Cardiac septum (tissue), 1 donor: ENCODE results near the gene ERCC5. TPM values are rescaled to one million over a fixed set of nuclear protein-coding genes. Genes with fewer than 3 reads are reported as not detected.
A peak's percentile ranks its signal among the peaks of the same experiment; 100 is the strongest.

Experiments
- DNase-seq: peaks from one replicate; pipeline ENCODE4 v3.0.0-alpha.2; 2020; ENCODE audit warnings: low spot score
- intact Hi-C: fragments of 100-400 bp; cut with DNase I; formaldehyde crosslinking; loops from one replicate; pipeline ENCODE4 v1.14.0; 2022
- total RNA-seq: library from RNA; stranded (reverse); fragmentation: NEBNext Ultra II Directional; extraction: Animal tissue kit (Norgen Biotek cat#: 25700); gene quantifications from one replicate; pipeline ENCODE4 v1.2.1, GENCODE V29; 2021
- donor health status: DM: no; HTN: no; CAD: no.

ERCC5 gene
- total RNA-seq, 1 donor from 2014 or later: 36.5 TPM

DNA sequence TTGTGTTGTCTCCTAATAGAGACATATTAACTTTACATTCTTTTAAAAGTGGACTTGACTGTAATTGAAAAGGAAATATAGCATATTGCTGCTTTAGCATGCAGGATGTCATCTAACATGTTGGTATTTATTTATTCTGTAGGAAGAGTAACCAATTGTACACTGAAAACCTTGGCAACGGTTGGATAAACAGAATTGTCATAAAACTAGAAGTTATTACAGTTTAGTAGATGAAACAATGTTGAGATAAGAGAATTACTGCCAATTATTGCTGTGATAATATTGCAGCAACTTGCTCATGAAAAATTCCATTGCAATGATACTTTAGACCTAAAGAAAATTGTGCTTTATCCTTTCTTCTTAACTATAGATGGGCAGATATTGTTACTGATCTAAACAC lies 7.6 kb upstream of the ERCC5 start:
- intact Hi-C loops: no loop called here
- DNase-seq: no peak

DNA sequence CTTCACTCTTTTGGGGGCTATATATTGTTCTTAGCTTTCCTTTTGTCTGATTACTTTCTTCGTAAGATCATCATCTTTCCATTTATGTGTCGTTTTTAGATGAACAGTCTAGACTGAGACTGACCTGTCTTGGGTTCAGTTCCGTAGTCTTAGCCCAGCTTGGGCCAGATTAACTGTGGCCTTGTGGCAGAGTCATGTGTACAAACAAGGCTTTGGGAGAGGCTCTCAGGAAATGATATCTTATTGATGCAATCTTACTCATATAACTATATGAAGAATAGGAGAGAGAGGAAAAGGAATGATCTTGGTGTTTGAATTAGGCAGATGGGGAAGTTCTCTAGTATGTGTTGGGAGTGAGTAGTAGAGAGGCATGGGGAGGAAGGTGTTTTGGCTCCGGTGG lies 6.8 kb upstream of the ERCC5 start:
- intact Hi-C loops: no loop called here
- DNase-seq: no peak

DNA sequence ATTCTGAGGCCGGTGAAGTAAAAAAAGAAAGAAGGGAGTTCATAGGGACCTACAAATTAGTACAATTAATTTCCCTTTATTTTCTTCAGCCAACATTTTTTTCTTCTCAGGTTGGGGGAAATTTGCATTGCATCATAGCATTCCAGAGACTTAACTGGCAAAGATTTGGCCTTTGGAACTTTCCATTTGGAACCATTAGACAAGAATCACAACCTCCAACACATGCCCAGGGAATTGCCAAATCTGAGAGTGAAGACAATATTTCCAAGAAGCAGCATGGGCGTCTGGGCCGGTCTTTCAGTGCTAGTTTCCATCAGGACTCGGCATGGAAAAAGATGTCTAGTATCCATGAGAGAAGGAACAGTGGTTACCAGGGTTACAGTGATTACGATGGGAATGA lies 6.4 kb upstream of the ERCC5 start:
- intact Hi-C loops: no loop called here

DNA sequence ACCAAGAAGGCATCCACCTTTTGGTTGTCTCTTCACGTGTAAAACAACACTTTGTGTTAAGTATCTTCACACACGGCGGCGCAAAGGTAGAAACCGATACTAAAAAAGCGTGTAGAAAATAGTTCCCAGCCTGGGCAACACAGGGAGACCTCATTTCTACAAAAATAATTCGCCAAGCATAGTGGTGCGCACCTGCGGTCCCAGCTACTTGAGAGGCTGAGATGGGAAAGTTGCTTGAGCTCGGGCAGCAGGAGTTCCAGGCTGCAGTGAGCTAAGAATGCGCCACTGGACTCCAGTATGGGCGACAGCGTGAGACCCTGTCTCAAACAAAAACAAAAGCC lies 573 bp upstream of the ERCC5 start:
- intact Hi-C loops: loop anchor here (10.0 kb wide), 1 partner anchor 450 kb away; no protein-coding TSS in a partner anchor
- DNase-seq: no peak

More for the DNA sequence above, 6.4 kb upstream of the ERCC5 start:
- DNase-seq: no peak

DNA sequence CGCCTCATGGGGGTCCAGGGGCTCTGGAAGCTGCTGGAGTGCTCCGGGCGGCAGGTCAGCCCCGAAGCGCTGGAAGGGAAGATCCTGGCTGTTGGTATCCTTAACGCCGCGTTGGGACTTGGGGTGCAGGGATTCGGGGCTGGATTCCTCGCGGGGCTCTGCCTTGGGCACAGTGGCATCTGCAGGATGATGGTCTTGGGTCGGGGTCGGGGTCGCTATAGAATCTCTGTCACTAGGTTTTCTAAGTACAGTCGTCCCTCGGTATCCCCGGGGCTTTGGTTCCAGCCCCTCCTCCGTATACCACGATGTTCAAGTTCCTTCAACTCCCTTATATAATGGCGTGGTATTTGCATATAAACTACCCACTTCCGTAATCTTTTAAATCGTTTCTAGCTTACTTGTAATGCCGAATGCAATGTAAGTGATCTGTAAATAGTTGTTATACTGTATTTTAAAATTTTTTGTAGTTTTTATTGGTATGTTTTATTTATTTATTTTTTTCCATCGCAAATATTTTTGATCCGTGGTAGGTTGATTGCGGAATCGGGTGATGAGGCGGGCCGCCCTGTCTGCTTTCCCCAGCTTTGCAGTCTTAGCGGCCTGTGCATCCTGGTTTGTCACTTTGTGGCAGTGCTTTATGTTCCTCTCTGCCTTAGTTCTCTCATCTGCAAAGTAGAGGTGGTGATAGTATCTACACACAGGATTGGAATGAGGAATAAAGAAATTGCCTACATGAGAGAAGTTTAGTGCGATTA lies 606 bp downstream of the ERCC5 start:
- intact Hi-C loops: loop anchor here (2.0 to 10.0 kb wide), 3 partner anchors 48 to 452 kb away; partner anchors contain the start of genes BIVM and POGLUT2
- peak; percentile 77 for DNase-seq

DNA sequence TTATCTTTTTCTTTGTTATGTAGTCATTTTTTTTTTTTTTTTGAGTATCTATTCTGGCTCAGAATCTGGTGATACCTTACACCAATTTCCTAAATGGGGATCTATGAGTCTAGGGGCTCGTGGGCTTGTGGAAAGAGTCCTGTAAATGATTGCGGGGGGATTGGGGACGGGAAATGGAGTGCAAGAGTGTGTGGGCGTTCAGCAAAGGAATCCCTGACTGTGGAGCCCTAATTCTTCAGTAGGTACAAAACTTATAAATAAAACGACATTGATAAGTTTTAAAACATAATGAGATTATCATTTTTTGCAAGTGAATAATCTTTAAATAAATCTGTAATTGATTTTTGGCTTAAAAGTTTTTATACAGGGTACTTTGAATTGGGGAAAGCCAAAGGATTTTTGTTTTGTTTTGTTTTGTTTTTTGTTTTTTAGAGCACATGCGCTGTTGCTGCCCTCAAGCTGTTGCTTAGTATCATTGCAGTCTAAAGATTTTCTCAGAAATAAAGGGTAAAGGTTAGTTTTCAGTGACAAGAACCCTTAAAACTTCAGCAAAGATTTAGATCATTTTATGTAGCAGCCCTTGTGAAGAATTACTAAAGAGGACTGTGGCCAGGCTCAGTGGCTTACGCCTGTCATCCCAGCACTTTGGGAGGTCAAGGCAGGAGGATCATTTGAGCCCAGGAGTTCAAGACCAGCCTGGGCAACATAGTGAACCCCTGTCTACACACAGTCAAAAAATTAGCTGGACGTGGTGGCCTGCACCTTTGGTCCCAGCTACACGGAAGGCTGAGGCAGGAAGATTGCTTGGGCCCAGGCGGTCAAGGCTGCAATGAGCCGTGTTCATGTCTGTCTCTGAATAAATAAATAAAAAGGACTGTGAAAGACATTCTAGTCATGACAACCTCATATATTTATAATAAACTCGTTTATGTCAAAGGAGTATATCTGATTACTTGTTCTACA lies 1.7 kb downstream of the ERCC5 start:
- no peak for DNase-seq
- intact Hi-C loops: loop anchor here (2.0 to 10.0 kb wide), 3 partner anchors 49 to 453 kb away; partner anchors contain the start of genes BIVM and POGLUT2

DNA sequence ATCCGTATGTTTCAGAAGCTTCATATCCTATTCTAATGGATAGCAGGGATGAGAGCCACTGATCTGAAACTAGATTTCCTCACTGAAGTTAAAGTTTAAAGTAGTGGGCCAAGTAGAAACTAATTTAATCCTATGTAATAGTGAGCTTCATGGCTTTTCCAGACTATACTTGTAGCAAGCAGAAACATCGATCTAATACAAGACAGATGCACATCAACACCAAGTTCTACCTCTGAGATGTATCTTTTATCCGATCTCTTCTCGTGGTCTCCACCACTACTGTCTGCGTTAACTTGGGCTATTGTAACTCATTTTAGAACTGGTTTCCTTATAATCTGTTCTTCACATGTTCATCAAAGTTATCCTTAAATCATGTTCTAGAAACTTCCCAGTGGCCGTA lies 3.1 kb downstream of the ERCC5 start:
- intact Hi-C loops: loop anchor here (10.0 kb wide), 1 partner anchor 454 kb away; no protein-coding TSS in a partner anchor
- DNase-seq: no peak

DNA sequence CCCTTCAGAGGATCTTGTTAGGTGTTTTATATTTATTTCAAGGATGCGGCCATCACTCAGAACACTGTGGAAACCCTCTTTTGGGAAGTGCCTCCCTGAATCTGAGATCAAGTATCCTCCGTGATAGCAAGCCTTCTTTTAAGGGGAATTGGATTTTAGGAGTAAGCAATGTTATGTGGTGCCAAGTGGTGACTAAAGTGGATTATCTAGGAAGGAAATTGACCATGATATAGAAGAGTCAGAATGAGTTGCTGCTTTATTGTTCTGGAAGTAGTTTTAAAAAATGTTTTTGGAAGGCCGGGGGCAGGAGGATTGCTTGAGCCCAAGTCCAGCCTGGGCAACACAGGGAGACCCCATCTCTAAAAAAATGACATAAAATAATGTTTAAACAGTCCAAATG lies 6.7 kb downstream of the ERCC5 start:
- no peak for DNase-seq
- intact Hi-C loops: no loop called here

DNA sequence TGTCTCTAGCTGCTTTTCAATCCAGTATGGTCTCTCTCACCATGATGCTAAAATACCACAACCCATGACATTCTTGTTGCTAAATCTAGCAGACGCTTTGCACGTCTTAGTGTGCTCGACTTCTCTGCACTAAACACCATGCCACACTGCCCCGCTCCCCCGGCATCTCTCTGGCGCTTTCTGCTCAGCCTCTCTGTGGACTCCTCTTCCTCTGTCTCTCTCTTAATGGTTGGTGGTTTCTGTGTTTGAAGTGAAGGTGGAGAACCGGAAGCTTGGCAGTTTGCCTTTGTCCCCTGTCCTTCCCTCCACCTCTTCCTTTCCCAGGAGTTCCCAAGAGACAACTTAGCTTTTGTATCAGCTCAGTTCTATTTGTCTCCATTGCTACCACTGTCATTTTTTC lies 8.8 kb downstream of the ERCC5 start:
- intact Hi-C loops: no loop called here
- no peak for DNase-seq

DNA sequence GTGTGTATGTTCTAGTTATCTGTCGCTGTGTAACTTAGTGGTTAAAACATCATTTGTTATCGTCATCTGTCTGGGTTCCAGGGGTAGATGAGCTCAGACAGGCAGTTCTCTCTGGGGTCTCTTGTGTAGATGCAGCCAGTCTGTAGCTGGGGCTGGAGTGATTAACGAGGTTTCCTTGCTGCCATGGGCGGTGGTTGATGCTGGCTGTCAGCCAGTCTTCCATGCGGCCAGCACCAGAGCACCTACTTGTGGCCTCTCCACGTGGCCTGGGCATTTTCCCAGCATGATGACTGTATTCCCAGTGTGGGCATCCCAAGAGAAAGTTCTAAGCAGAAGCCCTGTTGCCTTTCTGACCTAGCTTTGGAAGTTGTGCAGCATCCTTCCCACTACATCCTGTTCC lies 10.7 kb downstream of the ERCC5 start:
- DNase-seq: peak; percentile 79

DNA sequence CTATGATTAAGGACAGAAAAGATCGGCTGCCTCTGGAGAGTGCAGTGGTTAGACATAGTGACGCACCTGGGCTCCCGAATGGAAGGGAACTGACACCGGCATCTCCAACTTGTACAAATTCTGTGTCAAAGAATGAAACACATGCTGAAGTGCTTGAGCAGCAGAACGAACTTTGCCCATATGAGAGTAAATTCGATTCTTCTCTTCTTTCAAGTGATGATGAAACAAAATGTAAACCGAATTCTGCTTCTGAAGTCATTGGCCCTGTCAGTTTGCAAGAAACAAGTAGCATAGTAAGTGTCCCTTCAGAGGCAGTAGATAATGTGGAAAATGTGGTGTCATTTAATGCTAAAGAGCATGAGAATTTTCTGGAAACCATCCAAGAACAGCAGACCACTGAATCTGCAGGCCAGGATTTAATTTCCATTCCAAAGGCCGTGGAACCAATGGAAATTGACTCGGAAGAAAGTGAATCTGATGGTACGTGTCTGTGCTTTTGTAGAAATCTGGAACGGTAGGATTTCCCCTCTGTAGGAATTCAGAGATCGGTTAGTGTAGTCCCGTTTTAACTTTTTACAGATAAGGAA lies 16.9 kb downstream of the ERCC5 start:
- intact Hi-C loops: no loop called here
- no peak for DNase-seq

More for the DNA sequence above, 10.7 kb downstream of the ERCC5 start:
- intact Hi-C loops: no loop called here

DNA sequence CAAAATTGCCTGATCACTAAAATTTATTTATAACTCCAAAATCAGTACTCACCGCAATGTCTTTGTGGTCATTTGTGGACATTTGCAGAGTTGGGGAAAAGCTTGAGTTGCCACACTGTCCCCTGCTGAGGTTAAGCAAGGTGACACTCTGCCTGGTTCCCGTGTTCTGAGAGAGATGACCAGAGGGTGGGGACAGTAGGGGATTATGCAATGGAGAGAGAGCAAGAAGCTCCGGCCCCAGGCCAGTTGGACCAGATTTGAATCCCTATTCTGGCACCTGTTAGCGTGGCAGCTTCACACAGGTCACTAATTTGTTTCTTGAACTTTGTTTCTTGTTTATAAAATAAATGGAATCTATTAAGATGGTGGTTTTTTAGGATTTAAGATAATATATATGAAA lies 17.8 kb downstream of the ERCC5 start:
- no peak for DNase-seq
- intact Hi-C loops: no loop called here

DNA sequence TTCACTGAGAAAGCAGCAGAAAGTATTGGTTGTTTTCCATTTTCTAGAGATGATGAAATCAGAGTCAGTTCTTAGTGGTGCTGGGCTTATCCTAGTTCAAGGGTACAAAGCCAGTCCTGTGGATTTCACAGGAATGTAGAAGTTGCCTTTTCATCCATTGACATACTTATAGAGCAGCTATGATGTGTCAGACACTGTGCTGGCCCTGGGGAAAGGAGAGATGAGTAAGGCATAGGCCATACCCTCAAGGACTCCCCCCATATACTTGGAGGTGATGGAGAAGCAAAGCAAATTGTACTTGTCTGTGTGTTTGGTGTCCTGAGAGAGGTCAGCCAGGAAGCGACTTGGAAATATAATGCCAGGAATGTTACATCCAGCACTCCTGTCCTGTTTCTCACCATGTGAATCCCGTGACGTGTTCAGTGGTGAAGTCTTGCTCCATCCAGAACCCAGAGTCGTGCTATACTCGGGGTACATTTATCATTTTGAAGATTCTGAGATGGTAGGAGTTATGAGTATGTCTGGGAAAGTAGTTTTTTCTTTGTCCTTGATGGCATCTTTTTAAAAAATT lies 22.6 kb downstream of the ERCC5 start:
- no peak for DNase-seq
- intact Hi-C loops: no loop called here

DNA sequence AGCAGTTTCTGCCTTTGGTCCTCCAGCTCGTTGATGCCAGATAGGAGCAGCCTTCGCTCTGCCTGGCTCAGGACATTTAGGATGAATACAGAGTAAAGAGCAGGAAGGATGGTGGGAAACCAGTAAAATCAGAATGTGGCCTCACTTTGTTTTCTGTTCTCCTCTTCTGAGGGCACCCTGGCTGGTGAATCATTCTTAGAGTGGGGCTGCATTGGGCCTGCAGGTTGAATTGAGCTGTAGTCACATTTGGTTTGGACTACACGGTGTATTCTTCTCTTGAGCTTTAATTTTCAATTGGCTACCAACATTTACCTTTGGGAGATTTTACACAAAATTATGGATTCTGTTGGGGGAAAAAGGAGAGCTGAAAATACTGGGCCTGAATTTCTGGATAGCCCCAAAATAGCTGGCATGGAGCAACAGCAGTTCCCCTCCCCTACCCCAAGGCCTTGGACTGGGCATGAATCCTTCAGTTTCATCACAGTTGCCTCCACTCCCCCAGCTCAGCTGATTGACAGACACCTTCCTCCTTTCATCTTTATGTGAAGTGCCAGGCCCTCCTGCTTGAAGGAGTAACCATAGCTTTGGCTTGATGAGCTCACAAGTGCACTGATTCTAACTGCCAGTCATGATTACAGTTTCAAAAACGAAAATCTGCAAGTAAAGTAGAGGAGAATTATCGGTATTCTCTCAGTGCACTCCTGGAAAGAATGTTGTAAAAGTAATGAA lies 24.3 kb downstream of the ERCC5 start:
- intact Hi-C loops: no loop called here
- no peak for DNase-seq

DNA sequence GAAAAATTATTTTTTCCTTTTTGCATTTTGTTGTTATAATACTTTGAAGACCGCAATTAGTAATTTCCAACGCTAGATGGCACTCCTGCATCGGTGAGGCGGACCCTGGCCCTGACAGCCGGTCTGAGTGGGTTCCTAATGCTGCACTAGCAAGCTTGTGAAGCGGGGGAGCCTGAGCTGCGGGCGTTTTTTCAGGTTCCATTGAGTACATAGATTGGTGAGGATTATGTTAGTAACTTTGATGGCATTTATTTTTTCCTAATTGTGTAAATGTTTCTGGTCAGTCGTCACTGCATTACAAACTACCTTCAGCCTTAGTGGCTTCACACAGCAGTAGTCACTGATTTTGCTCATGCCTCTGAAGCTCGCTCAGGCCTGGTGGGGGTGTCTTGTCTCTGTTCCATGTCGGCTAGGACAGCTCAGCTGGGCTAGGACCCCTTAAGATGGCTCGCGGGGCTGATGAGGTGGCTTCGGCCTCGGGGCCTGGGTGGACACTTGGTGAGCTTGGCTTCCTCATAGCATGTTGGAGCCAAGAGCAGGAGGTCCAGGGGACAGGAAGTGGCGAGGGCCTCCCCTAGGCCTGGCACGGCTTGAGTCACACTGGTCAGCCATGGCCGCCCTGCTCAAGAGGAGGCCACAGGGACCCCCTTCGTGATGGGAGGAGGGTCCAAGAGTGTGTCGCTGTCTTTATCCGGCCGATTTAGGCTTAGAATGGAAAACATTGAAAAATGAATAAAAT lies 25.0 kb downstream of the ERCC5 start:
- intact Hi-C loops: no loop called here
- DNase-seq: peak; percentile 82

DNA sequence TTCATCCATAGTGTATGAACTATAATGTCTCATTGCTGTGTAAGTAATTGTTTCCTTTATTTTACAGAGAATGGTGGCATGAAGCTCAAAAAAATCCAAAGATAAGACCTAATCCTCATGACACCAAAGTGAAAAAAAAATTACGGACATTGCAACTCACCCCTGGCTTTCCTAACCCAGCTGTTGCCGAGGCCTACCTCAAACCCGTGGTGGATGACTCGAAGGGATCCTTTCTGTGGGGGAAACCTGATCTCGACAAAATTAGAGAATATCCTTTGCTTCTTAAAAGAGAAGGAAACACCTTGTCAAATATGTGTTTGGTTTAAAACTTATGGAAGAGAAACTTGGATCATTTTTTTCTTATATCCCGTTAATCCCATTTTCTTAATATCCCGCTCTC lies 26.3 kb downstream of the ERCC5 start:
- intact Hi-C loops: no loop called here
- DNase-seq: no peak

DNA sequence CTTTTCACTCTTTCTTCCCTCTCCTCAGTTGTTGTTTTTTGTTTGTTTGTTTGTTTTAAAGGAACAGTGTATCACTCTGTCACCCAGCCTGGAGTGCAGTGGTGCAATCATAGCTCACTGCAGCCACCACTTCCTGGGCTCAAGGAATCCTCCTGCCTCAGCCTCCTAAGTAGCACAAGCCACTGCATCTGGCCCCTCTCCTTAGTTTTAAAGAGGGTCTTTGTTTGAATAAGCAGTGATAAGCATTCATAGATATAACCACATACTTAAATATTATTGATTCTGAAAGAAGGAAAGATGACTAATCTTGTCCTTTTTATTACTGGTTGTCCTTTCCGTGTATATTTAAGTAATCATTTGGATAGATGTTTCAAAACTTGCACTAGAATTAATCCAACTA lies 26.7 kb downstream of the ERCC5 start:
- DNase-seq: no peak
- intact Hi-C loops: no loop called here

DNA sequence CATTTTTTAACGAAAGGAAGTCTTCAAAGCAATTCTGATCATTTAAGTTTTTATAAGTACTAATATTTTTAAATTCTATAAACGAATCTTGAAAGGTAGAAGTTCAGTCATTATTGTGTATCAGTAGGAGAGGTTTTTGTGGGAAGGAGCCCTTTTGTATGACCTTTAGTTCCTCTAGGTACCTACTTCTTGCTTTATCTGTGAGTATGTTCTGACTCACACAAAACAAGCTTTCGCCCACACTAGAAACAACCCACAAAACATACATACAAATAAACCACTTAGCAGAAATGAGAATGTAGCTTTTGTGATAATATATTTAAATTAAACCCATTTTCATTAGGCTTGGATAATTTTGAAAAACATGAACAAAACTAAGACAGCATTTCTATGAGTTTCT lies 27.8 kb downstream of the ERCC5 start:
- intact Hi-C loops: no loop called here
- DNase-seq: no peak

DNA sequence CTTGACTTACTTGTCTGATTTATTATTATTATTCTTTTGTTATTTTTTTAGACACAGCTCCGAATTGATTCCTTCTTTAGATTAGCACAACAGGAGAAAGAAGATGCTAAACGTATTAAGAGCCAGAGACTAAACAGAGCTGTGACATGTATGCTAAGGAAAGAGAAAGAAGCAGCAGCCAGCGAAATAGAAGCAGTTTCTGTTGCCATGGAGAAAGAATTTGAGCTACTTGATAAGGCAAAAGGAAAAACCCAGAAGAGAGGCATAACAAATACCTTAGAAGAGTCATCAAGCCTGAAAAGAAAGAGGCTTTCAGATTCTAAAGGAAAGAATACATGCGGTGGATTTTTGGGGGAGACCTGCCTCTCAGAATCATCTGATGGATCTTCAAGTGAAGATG lies 29.4 kb downstream of the ERCC5 start:
- intact Hi-C loops: no loop called here
- DNase-seq: no peak
